GM21360 (cell line): ENCODE measurements around the gene LONRF3.
A peak's percentile ranks its signal among the peaks of the same experiment; 100 is the strongest.
"Not testable (repeated sequence)": the region's sequence is repeated elsewhere in the genome, so short reads cannot be mapped to it uniquely, and the experiment has no call there.

Source experiments
- ATAC-seq: cut with Tn5 transposase; IDR thresholded peaks from one replicate; pipeline ENCODE4 v1.9.1; 2021; ENCODE audit warnings: mild to moderate bottlenecking, moderate library complexity; ENCODE audit not compliant: unreplicated experiment

LONRF3 gene

DNA sequence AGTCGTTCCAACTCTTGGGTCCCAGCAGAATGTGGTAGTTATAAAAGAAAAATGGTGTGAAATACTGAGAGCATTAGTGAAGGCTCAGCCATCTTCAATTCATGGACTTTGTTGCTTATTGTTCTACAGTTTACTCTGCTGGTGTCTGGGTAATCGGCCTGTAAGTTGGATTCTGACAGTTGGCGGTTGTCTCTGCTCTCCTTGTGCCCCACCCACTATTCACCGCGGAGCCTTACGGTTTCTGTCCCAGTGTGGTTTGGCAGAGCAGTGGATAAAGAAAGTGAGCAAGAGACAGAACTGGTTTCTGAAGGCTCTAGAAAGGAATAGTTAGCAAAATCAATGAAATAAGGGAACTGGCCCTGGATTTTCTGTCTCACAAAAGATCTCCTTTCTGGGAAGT lies 9.1 kb downstream of the LONRF3 start:
- no peak for ATAC-seq

DNA sequence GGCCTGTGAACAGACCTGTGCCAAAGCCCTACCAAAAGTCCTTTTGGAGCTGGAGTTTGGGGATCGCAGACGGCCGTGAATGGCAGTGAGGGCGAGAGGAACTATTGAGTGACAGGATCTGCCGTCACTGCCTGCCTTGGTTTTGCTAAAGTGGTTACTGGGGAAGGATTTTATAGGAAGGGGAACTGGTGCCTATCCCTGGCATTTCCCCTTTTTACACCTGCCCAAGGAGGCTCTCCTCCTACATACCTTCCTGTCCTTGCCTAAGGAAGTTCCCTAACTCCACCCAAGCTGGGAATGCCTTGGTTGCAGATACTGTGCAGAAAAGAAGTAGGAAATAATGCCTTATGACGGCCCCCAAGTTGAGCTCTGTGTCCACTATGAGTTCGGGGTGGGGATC lies 14.5 kb downstream of the LONRF3 start:
- no peak for ATAC-seq

DNA sequence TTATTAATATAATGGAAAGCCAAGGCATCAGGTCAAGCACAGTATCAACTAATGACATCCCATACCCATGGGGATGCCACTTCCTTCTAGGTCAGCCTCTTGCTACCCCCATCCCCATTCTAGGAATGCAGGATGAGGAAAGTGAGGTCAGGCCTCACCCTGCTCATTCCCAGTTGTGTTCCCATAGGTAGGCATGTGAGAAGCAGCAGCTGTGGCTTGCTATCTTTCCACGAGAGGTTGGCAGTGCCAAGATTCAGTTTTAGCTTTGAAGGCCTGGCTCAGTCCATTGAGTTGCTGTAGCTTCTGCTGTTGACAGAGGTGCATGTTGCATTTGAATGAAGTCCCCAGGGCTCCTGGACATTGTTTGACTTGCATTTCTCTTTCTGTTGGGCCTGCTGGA lies 15.5 kb downstream of the LONRF3 start:
- no peak for ATAC-seq

DNA sequence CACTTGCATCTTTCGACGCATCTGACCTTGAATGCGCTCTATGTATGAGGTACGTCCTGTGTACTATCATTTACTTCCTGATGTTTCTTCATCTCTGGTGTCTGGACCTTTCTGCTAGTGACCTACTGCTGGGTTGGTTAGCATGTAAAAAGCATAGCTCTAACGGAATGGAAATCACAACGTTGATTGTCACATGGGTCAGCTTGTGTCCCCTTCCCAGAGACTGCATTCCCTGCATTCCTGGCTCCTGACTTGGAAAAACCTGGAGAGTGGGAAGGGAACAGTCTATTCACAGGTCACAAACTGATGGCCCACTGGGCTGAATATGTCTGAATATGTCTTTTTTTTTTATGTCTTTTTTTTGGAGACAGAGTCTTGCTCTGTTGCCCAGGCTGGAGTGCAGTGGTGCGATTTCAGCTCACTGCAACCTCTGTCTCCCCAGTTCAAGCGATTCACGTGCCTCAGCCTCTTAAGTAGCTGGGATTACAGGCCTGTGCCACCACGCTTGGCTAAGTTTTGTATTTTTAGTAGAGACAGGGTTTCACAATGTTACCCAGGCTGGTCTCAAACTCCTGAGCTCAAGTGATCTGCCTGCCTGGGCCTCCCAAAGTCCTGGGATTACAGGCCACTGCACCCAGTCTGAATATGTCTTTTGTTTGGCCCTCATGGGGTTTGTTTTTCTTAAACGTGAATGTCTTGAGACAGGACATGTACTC lies 16.3 kb downstream of the LONRF3 start:
- ATAC-seq: no peak

DNA sequence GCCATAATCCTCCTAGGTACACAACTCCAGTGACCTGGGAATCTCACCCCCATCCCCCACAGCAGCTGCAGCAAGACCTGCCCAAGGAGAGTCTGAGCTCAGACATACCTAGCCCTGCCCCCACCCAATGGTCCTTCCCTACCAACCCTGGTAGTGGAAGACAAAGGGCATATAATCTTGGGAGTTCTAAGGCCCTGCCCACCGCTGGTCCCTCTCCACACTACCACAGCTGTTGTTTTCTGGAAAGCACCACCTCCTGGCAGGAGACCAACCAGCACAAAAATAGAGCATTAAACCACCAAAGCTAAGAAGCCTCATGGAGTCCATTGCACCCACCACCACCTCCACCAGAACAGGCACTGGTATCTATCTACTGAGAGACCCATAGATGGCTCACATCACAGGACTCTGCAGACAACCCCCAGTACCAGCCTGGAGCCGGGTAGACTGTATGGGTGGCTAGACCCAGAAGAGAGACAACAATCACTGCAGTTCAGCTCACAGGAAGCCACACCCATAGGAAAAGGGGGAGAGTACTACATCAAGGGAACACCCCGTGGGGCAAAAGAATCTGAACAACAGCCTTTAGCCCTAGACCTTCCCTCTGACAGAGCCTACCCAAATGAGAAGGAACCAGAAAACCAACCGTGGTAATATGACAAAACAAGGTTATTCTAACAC lies 18.2 kb downstream of the LONRF3 start:
- ATAC-seq: not testable (repeated sequence)

DNA sequence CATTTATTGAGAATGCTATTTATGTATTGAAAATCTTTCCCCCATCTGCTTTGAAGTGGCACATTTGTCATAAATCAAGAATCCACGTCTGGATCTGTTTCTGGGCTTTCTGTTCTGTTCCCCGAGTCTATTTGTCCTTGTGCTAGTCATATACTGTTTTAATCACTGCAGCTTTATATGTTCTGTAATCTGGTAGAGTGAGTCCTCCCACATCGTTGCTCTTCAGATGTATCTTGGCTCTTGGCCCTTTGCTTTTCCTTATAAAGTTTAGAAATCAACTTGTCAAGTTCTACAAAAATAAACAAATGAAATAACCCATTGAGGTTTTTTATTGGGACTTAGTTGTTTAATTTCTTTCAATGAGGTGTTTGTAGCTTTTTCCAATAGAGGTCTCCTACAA lies 29.0 kb downstream of the LONRF3 start:
- ATAC-seq: no peak

DNA sequence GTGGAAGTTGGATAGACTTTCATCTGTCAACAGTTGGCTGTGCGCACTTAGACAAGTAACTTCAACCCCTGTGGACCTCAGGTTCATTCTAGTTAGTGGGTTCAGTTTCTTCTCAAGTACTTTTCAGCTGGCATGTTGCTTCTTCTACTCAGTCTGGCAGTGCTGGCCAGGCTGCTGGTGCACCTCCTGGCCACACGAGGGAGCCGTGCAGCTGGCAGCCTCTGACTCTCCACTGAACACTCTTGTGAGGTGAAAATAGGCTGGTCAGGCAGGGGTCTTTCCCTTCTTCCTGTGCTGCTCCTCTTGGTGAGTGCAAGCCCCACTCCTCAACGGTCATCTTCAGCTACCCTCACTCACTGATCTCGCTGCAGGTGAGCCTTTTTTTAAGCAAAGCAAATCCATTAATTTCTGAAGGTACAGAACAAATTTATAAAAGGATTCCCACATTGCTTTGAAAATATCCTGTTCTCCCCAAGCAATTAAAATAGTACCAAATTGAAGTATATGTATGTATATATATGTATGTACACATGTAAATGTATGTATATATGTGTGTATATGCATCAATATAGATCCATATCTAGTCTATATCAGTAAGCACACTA lies 30.6 kb downstream of the LONRF3 start:
- peak; percentile 73 for ATAC-seq

DNA sequence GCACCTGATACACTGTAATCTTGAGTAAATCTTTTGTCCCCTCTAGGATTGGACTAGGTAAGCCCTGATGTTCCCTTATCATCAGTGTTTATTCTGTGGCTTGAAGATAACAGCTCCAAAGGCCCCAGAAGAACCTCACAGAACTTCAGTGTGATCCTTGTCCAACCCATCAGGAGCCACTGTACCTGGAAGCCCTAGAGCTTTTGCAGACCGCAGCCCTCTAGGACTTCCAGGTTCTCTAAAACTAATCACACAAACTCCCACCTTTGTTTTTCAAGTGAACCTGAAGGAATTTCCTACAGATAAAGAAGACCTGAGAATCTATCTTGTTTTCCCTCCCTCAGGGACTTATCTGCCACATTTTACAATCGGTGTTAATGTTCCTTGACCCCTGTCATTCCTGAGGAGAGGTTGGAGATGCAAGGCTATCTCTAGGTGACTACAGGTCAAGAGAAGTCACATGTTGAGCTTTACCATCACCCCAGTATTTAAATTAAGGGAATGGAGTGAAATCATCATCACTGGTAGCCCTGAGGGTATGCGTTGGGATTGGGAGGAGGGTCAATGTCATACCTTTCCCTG lies 32.9 kb downstream of the LONRF3 start:
- no peak for ATAC-seq

DNA sequence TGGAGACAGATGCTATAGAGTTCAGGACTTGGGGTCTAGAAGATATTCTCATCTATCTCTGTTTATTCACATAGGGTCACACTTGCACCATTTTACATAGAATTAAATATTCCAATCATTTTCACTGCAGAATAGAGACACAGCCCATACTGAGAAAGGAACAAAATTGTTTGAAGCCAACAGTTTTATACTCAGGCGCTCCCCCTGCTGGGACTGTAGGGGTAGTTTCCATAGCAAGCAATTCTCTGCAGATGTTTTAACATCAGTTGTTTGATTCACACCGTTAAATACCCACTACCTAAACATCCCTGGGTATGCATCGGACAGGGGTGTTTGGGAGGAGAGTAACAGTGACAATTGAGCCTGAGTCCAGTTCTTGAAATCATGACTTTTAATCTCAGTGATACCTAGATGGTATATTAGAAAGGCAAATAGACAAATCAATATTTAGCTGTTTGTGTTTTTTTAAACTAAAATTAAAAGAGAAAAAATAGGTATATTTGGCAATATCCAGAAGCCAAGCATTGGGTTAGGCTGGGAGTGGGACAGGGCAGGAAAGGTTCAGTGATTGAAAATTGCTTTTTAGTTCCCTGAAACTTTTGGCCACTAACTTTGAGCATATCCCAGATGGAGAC lies 33.8 kb downstream of the LONRF3 start:
- ATAC-seq: no peak

DNA sequence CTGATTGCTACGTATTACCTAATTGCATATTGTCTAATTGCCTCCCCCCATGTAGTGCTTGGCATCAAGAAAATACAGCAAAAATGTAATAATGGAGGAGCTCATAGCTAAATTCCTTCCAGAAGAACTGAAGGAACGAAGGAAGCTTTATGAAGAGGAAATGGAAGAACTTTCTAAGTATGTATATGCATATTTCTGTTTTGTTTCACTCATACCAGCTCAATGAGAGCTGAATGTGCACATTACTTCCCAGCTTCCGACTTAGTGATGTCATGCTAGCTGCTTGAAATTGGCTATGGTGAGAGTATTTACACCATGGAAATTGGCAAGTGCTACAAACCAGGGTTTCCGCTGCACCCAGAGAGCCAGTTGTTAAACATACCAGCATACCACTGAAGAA lies 34.7 kb downstream of the LONRF3 start:
- no peak for ATAC-seq

DNA sequence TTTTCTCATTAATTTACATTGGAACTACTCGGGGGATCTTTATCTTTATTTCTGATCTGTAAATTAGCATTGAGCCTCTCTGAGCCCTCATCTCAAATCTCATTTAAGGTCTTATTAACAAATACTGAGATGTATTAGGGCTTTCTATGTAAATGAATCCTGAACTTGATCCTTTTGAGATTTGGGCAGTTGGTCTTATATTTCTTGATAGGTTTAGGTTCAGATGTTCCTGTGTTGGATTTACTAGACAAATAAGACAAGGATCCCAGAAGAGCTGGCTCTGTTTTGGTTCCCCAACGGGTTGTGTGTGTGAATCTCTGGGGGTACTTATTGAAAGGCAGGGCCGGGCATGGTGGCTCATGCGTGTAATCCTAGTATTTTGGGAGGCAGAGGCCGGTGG lies 36.1 kb downstream of the LONRF3 start:
- ATAC-seq: no peak

DNA sequence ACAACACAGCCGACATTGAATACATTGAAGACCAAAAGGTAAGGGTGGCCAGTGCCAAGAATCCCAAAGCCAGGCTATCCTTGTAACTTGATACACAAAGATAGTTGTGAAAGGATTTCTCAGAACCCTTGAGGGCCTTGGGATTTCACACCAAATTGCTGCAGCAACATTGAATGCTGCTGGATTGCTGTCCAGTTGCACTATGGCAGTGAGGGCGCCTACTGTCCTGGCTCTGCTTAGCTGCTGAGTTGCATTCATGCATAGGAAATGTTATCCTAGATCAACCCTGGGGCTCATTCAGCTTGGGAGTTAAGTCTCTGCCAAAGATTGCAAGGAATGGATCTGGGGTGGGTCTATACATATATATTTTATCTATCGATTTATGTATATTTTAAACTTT lies 38.7 kb downstream of the LONRF3 start:
- no peak for ATAC-seq

DNA sequence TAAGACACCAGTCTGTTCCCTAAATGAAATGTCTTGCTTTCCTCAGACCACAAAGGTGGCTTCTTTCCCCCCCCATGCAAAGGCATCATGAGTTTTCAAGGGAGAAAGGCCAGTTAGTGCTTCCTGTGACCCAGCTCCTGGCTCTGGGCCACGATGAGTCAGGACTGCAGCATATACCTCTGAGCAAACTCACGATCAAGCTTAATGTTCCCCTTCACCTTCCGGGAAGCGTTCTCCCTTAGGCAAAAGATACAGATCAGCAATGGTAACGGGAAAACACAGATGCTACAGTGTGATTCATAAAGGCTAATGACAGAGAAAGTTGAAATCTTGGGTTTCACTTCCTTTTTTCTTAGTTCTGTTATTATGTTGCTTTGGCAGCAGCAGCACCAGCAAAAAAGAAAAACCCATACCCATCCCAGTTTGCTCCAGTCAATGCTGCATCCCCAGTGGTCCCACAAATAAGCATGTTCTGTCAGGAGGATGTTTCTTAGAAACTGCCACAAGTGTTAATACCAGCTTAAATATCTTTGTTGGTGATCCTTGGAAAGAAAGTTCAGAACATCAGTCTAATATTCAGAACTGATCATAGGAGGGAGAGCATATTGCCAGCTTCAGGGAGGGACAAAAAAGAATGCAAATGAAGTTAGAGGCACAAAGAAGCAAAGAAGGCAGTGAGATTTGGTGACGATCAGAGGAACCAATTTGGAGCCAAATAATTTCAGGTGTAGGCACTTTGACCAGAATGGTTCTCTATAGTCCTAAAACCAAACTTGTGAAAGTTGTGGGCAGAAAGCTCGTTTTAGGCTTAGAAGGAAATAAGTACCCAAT lies 41.2 kb downstream of the LONRF3 start:
- peak; percentile 96 for ATAC-seq

DNA sequence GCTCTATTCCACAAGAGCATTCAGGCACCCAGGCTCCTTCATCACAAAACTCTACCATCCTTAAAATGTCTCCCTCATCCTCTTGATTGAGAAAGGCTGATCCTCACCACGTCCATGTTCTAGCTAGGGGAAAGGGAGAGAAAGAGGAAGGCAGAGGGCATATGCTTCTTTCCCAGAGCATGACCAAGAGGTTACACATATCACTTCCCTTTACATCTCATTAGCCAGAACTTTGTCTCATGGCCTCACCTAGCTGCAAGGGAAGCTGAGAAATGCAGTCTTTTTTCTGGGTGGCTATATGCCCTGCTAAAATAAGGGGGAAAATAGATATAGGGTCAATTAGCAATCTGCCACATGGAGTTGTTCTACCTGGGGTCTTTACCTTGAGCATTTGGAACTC lies 42.7 kb downstream of the LONRF3 start:
- ATAC-seq: no peak

DNA sequence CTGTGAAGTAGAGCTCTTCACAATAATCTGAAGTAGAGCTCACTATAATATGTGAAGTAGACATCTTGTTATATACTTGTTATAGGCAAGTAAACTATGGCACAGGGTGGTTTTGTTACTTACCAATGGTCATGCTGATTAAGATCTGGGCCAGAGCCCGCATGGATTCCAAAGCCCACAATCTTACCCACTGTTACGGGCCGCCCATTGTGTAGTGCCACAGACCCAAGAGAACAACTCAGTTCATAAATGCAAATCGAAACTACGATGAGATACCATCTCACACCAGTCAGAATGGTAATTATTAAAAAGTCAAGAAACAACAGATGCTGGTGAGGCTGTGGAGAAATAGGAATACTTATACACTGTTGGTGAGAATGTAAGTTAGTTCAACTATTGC lies 51.5 kb downstream of the LONRF3 start:
- ATAC-seq: no peak

DNA sequence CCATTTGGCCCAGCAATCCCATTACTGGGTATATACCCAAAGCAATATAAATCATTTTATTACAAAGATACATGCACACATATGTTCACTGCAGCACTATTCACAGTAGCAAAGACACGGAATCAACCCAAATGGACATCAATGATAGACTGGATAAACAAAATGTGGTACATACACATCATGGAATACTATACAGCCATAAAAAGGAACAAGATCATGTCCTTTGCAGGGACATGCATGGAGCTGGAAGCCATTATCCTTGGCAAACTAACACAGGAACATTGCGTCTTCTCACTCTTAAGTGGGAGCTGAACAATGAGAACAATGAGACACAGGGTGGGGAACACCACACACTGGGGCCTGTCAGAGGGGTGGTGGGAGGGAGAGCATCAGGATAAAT lies 51.9 kb downstream of the LONRF3 start:
- not testable (repeated sequence) for ATAC-seq

DNA sequence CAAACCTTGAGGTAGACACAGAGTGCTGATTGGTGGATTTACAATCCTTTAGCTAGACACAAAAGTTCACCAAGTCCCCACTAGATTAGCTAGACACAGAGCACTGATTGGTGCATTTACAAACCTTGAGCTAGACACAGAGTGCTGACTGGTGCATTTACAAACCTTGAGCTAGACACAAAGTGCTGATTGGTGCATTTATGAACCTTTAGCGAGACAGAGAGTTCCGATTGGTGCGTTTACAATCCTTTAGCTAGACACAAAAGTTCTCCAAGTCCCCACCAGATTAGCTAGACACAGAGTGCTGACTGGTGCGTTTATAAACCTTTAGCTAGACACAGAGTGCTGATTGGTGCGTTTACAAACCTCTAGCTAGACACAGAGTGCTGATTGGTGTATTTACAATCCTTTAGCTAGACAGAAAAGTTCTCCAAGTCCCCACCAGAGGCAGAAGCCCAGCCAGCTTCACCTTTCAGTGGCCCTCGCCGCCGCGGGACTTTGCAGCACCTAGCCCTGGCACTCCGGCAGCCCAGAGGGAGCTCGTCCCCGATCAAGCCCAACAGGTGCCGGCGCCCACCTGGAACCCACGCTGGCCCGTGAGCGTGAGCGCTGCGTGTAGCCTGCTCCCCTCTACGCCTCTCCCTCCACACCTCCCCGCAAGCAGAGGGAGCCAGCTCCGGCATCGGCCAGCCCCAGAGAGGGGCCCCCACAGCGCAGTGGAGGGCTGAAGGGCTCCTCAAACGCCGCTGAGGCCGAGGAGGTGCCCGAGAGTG lies 53.7 kb downstream of the LONRF3 start:
- ATAC-seq: not testable (repeated sequence)

DNA sequence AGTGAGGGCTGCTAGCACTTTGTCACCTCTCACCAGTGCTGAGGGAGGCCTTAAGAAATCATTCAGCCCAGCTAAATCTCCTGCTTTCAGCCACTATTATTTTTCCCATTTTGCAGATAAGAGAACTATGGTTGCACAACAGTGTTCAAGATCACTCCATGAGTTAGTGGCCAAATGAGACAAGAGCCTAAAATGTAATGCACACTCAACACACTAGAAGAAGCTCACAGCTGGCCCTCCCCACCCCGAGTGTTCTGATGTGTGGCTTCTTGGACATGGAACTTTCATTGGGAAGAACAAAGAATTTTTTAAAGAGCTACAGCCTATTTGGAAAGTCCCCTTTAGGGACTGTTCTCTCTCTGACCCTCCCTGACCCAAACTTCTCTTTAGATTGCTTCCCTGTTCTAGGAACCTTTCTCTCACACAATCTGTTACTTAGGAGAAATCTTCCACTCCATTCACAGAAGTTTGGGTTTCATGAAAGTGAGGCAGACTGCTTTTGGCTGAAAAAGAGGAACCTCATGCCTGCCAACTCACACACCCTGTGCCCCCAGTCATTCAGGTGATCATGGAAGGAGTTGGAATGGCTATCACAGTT lies 54.4 kb downstream of the LONRF3 start:
- no peak for ATAC-seq

DNA sequence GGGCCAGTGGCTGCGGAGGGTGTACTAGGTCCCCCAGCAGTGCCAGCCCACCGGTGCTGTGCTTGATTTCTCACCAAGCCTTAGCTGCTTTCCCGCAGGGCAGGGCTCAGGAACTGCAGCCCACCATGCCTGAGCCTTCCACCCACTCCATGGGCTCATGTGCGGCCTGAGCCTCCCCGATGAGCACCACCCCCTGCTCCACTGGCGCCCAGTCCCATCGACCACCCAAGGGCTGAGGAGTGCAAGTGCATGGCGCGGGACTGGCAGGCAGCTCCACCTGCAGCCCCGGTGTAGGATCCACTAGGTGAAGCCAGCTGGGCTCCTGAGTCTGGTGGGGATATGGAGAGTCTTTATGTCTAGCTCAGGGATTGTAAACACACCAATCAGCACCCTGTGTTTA lies 55.2 kb downstream of the LONRF3 start:
- ATAC-seq: not testable (repeated sequence)
